Panc1 (cell line): ENCODE data around the gene TLR10. TPM values are rescaled to one million over a fixed set of nuclear protein-coding genes. Genes with fewer than 3 reads are reported as not detected.

Source experiments
- ATAC-seq: fragments of 200-7000 bp; cut with Tn5 transposase; 2 replicates; pipeline ENCODE4 v1.9.1; 2020; ENCODE audit warnings: mild to moderate bottlenecking, moderate library complexity
- BruUV-seq: library from RNA; stranded (reverse); fragments of 400-500 nt; replicated peaks from 2 replicates; lab custom pipeline; 2021; lab: Mats Ljungman, UMichigan
- CTCF ChIA-PET: fragments of 300-600 bp; sonication (Branson Sonifier 250); formaldehyde crosslinking; loops from one replicate; lab custom pipeline; 2022; ENCODE audit warnings: antibody characterized with exemption; lab: Charles Lee
- POLR2A ChIA-PET: fragments of 300-600 bp; sonication (Branson Sonifier 250); formaldehyde crosslinking; loops from one replicate; lab custom pipeline; 2022; ENCODE audit warnings: antibody characterized with exemption; lab: Charles Lee
- DNase-seq: peaks from one replicate; pipeline ENCODE4 v3.0.0-alpha.2; 2010; ENCODE audit warnings: low read depth, low spot score
- H3K27ac ChIP-seq: 2 replicates; pipeline ENCODE4 v1.5.1; 2011; ENCODE audit warnings: mild to moderate bottlenecking, low read length, inconsistent platforms
- H3K27me3 ChIP-seq: fragments of 200-500 bp; sonication (Bioruptor generic); 2 replicates; pipeline ENCODE4 v1.6.0; 2014; ENCODE audit warnings: low read length, inconsistent platforms; ENCODE audit not compliant: control insufficient read depth, insufficient read depth
- H3K36me3 ChIP-seq: fragments of 200-500 bp; sonication (Bioruptor generic); 2 replicates; pipeline ENCODE4 v1.5.1; 2014; ENCODE audit warnings: inconsistent platforms, mild to moderate bottlenecking, low read length, moderate library complexity; ENCODE audit not compliant: control insufficient read depth, insufficient read depth
- H3K4me1 ChIP-seq: 2 replicates; pipeline ENCODE4 v1.5.1; 2011; ENCODE audit warnings: inconsistent platforms, mild to moderate bottlenecking, low read length, moderate library complexity; ENCODE audit not compliant: control insufficient read depth, insufficient read depth
- H3K4me3 ChIP-seq, 2 experiments: 2 replicates each; pipeline ENCODE4 v1.5.1; 2011 to 2012; ENCODE audit warnings: low read depth in 2 of 2, low read length in 2 of 2, mild to moderate bottlenecking in 2 of 2, inconsistent platforms in 1 of 2, moderate library complexity in 1 of 2
- H3K9me3 ChIP-seq: fragments of 200-500 bp; sonication (Bioruptor generic); 2 replicates; pipeline ENCODE4 v1.5.1; 2014; ENCODE audit warnings: low read depth, mild to moderate bottlenecking, inconsistent platforms, low read length, moderate library complexity; ENCODE audit not compliant: control insufficient read depth, insufficient read depth
- CTCF ChIP-seq: fragments of 450-650 bp; IDR thresholded peaks from 2 replicates; pipeline ENCODE4 v1.5.1; 2017; ENCODE audit warnings: mild to moderate bottlenecking
- POLR2AphosphoS5 ChIP-seq: IDR thresholded peaks from 2 replicates; pipeline ENCODE4 v1.6.1; 2012; ENCODE audit warnings: mild to moderate bottlenecking, low read depth, low read length, moderate library complexity
- REST ChIP-seq, 2 experiments: IDR thresholded peaks; 2 replicates each; pipeline ENCODE4 v1.6.1; 2011 to 2012; ENCODE audit warnings: low read depth in 2 of 2, control low read depth in 1 of 2, low read length in 1 of 2, mild to moderate bottlenecking in 1 of 2, moderate library complexity in 1 of 2; ENCODE audit not compliant: insufficient read depth in 1 of 2
- SIN3A ChIP-seq: IDR thresholded peaks from 2 replicates; pipeline ENCODE4 v1.6.1; 2012; ENCODE audit warnings: low read depth, mild to moderate bottlenecking, low read length, moderate library complexity, borderline replicate concordance; ENCODE audit not compliant: insufficient read depth
- TCF7L2 ChIP-seq: IDR thresholded peaks from 2 replicates; pipeline ENCODE4 v1.6.1; 2011; ENCODE audit warnings: mild to moderate bottlenecking, low read depth, low read length, inconsistent platforms
- in situ Hi-C: cut with HindIII; loops from 2 replicates; pipeline ENCODE4 v1.10.0; 2016; ENCODE audit warnings: low sequenced_read_pairs, low pct_unique_long_range_greater_than_20kb
- intact Hi-C: fragments of 100-400 bp; cut with micrococcal nuclease; formaldehyde crosslinking; loops from one replicate; pipeline ENCODE4 v1.10.0; 2022; ENCODE audit not compliant: unreplicated experiment
- total RNA-seq: library from RNA; stranded (reverse); gene quantifications from one replicate; pipeline ENCODE4 v1.2.1, GENCODE V29; 2021; ENCODE audit not compliant: unreplicated experiment

Gene TLR10
- total RNA-seq, 1 experiment from 2014 or later, result 0.05 TPM

- H3K9me3 ChIP-seq, result no peaks in the 10 kb centered on the region
- BruUV-seq, result no TSS peak
- TF ChIP-seq CTCF, result no peak
- TF ChIP-seq POLR2AphosphoS5, result no peak
- no peak for TF ChIP-seq SIN3A
- no peak for TF ChIP-seq REST (IDR thresholded peaks at IDR 0.05; ENCODE audit: insufficient read depth in 1 of 2, low read depth in 2 of 2, low read length in 1 of 2)
- TF ChIP-seq TCF7L2, result no peak
- no peaks in the 10 kb centered on the region for H3K27me3 ChIP-seq
- in situ Hi-C loops, result no loop called here
- no peaks in the 10 kb centered on the region for H3K36me3 ChIP-seq
- DNase-seq (no peak), ATAC-seq (no peak)
- no peaks in the 10 kb centered on the region for H3K4me1 ChIP-seq
- ChIA-PET POLR2A (no interaction called here), CTCF (no interaction called here)
- no peak overlapping the region for H3K4me3 ChIP-seq
- H3K27ac ChIP-seq, result no peak overlapping the region
- intact Hi-C loops, result no loop called here
Measured at GRCh38 chr4:38745881-38746280, 36.9 kb downstream of the TLR10 start.

- intact Hi-C loops (no loop called here), in situ Hi-C loops (no loop called here)
- Histone ChIP-seq H3K27ac (no peak overlapping the region), H3K36me3 (no peaks in the 10 kb centered on the region), H3K27me3 (no peaks in the 10 kb centered on the region), H3K4me3 (no peak overlapping the region), H3K4me1 (no peaks in the 10 kb centered on the region), H3K9me3 (no peaks in the 10 kb centered on the region)
- DNase-seq (no peak), ATAC-seq (no peak)
- CTCF ChIA-PET, result no interaction called here
- no TSS peak for BruUV-seq
- no peak for TF ChIP-seq TCF7L2
- no peak for TF ChIP-seq REST (IDR thresholded peaks at IDR 0.05; ENCODE audit: insufficient read depth in 1 of 2, low read depth in 2 of 2, low read length in 1 of 2)
- TF ChIP-seq CTCF, result no peak
- TF ChIP-seq POLR2AphosphoS5, result no peak
- no peak for TF ChIP-seq SIN3A
- POLR2A ChIA-PET, result no interaction called here
Measured at GRCh38 chr4:38743866-38744265, 38.9 kb downstream of the TLR10 start.
